ENCODE measurements around the gene KLHL26. TPM values are rescaled to one million over a fixed set of nuclear protein-coding genes. Genes with fewer than 3 reads are reported as not detected.

Gene KLHL26
- total and polyA plus RNA-seq, 4 donors: 2.3 to 5.9 (median 2.4) TPM

DNA sequence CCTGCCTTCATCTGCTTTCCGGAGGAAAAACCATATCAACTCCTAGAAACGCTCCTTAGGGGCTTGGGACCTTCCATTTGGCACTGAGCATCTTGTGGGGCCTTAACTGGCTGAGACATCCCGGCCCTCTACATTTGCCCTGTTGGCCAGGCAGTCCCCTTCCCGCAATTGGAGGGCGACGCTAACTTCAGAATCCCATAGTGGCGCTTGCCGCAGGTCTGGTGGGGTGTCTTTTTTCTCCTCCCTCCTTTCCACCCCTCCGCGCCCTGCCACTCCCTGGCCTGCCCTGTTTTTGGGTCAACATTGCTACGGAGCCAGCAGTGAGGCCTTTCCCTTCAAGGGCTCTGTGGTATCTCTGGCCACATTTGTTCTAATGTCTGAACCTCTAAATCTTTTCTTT is 33.1 kb downstream of the KLHL26 start:
- 92% methylated on average over 11 of the region's 11 CpGs for WGBS
- peaks cover 0 to 23% (median 10%) of the 10 kb centered on the region in 4 donors for H3K36me3 ChIP-seq (ENCODE audit: control insufficient read depth in 4 of 4, insufficient read depth in 3 of 4, low read depth in 1 of 4, low read length in 3 of 4)

DNA sequence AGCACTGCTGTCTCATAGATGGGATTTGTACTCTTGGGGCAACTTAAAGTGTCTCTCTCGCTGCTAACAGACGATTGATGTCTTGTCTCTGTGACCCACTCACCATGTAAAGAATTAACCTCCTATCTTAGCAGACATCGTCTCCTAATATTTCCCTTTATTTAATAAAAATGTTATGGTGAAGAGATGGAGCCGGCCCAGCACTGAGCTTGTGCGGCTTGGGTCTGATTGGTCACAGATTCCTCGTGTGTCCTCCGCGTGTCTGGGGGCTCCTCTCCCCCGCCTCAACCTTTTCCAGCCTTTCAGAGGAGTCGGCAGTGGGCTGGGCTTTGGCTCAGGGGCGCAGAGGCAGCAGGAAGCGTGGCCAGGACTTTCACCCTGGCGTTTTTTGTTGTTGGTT is 33.5 kb downstream of the KLHL26 start:
- 87% methylated on average over 13 of the region's 13 CpGs for WGBS
- no peaks in the 10 kb centered on the region for H3K4me1 ChIP-seq (ENCODE audit: control insufficient read depth in 4 of 4, insufficient read depth in 4 of 4, low read length in 3 of 4)
- H3K27me3 ChIP-seq (ENCODE audit: control insufficient read depth in 4 of 4, insufficient read depth in 4 of 4, low read length in 3 of 4): no peaks in the 10 kb centered on the region
- H3K9me3 ChIP-seq (ENCODE audit: control insufficient read depth in 4 of 4, low read length in 3 of 4): no peaks in the 10 kb centered on the region
- no peak for TF ChIP-seq GABPA (IDR thresholded peaks at IDR 0.05 in 1 of 2, conservative IDR thresholded peaks at IDR 0.05 in 1 of 2)
- TF ChIP-seq RXRA (IDR thresholded peaks at IDR 0.05): no peak
- TF ChIP-seq, protein P1, sequence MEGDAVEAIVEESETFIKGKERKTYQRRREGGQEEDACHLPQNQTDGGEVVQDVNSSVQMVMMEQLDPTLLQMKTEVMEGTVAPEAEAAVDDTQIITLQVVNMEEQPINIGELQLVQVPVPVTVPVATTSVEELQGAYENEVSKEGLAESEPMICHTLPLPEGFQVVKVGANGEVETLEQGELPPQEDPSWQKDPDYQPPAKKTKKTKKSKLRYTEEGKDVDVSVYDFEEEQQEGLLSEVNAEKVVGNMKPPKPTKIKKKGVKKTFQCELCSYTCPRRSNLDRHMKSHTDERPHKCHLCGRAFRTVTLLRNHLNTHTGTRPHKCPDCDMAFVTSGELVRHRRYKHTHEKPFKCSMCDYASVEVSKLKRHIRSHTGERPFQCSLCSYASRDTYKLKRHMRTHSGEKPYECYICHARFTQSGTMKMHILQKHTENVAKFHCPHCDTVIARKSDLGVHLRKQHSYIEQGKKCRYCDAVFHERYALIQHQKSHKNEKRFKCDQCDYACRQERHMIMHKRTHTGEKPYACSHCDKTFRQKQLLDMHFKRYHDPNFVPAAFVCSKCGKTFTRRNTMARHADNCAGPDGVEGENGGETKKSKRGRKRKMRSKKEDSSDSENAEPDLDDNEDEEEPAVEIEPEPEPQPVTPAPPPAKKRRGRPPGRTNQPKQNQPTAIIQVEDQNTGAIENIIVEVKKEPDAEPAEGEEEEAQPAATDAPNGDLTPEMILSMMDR (IDR thresholded peaks at IDR 0.05; ENCODE audit: low read depth, low read length, missing input control): no peak
- H3K36me3 ChIP-seq (ENCODE audit: control insufficient read depth in 4 of 4, insufficient read depth in 3 of 4, low read depth in 1 of 4, low read length in 3 of 4): peaks cover 0 to 23% (median 10%) of the 10 kb centered on the region in 4 donors
- DNase-seq (ENCODE audit: low spot score): no peak
- no peak overlapping the region for H3K27ac ChIP-seq (ENCODE audit: low read depth in 1 of 2, low read length in 2 of 2)
- H3K4me3 ChIP-seq (ENCODE audit: low read depth in 1 of 3, low read length in 3 of 3): no peak overlapping the region
- no peak overlapping the region for H3K9ac ChIP-seq (ENCODE audit: low read depth in 1 of 2, low read length in 2 of 2)

More for the DNA sequence above, 33.1 kb downstream of the KLHL26 start:
- no peak overlapping the region for H3K27ac ChIP-seq (ENCODE audit: low read depth in 1 of 2, low read length in 2 of 2)
- H3K27me3 ChIP-seq (ENCODE audit: control insufficient read depth in 4 of 4, insufficient read depth in 4 of 4, low read length in 3 of 4): no peaks in the 10 kb centered on the region
- no peak for TF ChIP-seq GABPA (IDR thresholded peaks at IDR 0.05 in 1 of 2, conservative IDR thresholded peaks at IDR 0.05 in 1 of 2)
- TF ChIP-seq, protein P2, sequence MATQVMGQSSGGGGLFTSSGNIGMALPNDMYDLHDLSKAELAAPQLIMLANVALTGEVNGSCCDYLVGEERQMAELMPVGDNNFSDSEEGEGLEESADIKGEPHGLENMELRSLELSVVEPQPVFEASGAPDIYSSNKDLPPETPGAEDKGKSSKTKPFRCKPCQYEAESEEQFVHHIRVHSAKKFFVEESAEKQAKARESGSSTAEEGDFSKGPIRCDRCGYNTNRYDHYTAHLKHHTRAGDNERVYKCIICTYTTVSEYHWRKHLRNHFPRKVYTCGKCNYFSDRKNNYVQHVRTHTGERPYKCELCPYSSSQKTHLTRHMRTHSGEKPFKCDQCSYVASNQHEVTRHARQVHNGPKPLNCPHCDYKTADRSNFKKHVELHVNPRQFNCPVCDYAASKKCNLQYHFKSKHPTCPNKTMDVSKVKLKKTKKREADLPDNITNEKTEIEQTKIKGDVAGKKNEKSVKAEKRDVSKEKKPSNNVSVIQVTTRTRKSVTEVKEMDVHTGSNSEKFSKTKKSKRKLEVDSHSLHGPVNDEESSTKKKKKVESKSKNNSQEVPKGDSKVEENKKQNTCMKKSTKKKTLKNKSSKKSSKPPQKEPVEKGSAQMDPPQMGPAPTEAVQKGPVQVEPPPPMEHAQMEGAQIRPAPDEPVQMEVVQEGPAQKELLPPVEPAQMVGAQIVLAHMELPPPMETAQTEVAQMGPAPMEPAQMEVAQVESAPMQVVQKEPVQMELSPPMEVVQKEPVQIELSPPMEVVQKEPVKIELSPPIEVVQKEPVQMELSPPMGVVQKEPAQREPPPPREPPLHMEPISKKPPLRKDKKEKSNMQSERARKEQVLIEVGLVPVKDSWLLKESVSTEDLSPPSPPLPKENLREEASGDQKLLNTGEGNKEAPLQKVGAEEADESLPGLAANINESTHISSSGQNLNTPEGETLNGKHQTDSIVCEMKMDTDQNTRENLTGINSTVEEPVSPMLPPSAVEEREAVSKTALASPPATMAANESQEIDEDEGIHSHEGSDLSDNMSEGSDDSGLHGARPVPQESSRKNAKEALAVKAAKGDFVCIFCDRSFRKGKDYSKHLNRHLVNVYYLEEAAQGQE (IDR thresholded peaks at IDR 0.05): no peak
- TF ChIP-seq HNF4A (conservative IDR thresholded peaks at IDR 0.05): no peak
- TF ChIP-seq FOXA1 (IDR thresholded peaks at IDR 0.05): no peak
- TF ChIP-seq, protein P1 (IDR thresholded peaks at IDR 0.05; ENCODE audit: low read depth, low read length, missing input control): no peak
- TF ChIP-seq JUND (IDR thresholded peaks at IDR 0.05): no peak
- no peak for TF ChIP-seq HNF4G (IDR thresholded peaks at IDR 0.05)
- TF ChIP-seq, protein P3, sequence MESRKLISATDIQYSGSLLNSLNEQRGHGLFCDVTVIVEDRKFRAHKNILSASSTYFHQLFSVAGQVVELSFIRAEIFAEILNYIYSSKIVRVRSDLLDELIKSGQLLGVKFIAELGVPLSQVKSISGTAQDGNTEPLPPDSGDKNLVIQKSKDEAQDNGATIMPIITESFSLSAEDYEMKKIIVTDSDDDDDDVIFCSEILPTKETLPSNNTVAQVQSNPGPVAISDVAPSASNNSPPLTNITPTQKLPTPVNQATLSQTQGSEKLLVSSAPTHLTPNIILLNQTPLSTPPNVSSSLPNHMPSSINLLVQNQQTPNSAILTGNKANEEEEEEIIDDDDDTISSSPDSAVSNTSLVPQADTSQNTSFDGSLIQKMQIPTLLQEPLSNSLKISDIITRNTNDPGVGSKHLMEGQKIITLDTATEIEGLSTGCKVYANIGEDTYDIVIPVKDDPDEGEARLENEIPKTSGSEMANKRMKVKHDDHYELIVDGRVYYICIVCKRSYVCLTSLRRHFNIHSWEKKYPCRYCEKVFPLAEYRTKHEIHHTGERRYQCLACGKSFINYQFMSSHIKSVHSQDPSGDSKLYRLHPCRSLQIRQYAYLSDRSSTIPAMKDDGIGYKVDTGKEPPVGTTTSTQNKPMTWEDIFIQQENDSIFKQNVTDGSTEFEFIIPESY (IDR thresholded peaks at IDR 0.05): no peak
- TF ChIP-seq, protein P4, sequence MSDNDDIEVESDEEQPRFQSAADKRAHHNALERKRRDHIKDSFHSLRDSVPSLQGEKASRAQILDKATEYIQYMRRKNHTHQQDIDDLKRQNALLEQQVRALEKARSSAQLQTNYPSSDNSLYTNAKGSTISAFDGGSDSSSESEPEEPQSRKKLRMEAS (IDR thresholded peaks at IDR 0.05): no peak
- TF ChIP-seq NR2F2 (IDR thresholded peaks at IDR 0.05): no peak
- TF ChIP-seq SP1 (IDR thresholded peaks at IDR 0.05): no peak
- no peak for TF ChIP-seq YY1 (IDR thresholded peaks at IDR 0.05)
- no peak for TF ChIP-seq EGR1 (IDR thresholded peaks at IDR 0.05; ENCODE audit: low read depth in 2 of 2)
- no peak for TF ChIP-seq RXRA (IDR thresholded peaks at IDR 0.05)
- TF ChIP-seq, protein P5, sequence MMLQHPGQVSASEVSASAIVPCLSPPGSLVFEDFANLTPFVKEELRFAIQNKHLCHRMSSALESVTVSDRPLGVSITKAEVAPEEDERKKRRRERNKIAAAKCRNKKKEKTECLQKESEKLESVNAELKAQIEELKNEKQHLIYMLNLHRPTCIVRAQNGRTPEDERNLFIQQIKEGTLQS (IDR thresholded peaks at IDR 0.05): no peak
- no peak for TF ChIP-seq RAD21 (IDR thresholded peaks at IDR 0.05)
- TF ChIP-seq TAF1 (conservative IDR thresholded peaks at IDR 0.05): no peak
- H3K4me1 ChIP-seq (ENCODE audit: control insufficient read depth in 4 of 4, insufficient read depth in 4 of 4, low read length in 3 of 4): no peaks in the 10 kb centered on the region
- no peak overlapping the region for H3K4me3 ChIP-seq (ENCODE audit: low read depth in 1 of 3, low read length in 3 of 3)
- H3K9me3 ChIP-seq (ENCODE audit: control insufficient read depth in 4 of 4, low read length in 3 of 4): no peaks in the 10 kb centered on the region
- H3K9ac ChIP-seq (ENCODE audit: low read depth in 1 of 2, low read length in 2 of 2): no peak overlapping the region
- DNase-seq (ENCODE audit: low spot score): no peak

Measured in liver (tissue), 9 donors.